Stimulated activated CD4-positive, alpha-beta T cell treated with anti-CD3 and anti-CD28 coated beads, Interleukin-15, amount 100 ng/mL, for 1 hour (primary cell): ENCODE results near the gene WLS.
"Not testable (repeated sequence)": the region's sequence is repeated elsewhere in the genome, so short reads cannot be mapped to it uniquely, and the experiment has no call there.

Source experiments
- DNase-seq, 2 donors: peaks; one replicate each; pipeline ENCODE4 v3.0.0-alpha.2; 2020; ENCODE audit warnings: low read depth in 1 of 2, low spot score in 1 of 2

Gene WLS

GRCh38 chr1:68232289-68233148 is at the start of gene WLS:
TSS of gene WLS (minus strand) at chr1:68232523. CDS start at chr1:68232299, 224 bp downstream.
- DNase-seq, result no peak

- no peak for DNase-seq
Measured at GRCh38 chr1:68280286-68280685, 48.0 kb upstream of the WLS start.

GRCh38 chr1:68279846-68280245 is 47.5 kb upstream of the WLS start:
- DNase-seq, result no peak

- no peak for DNase-seq
Measured at GRCh38 chr1:68278221-68278620, 45.9 kb upstream of the WLS start.

- no peak for DNase-seq
Measured at GRCh38 chr1:68276448-68276847, 44.1 kb upstream of the WLS start.

GRCh38 chr1:68273530-68273929 is 41.2 kb upstream of the WLS start:
- no peak for DNase-seq

- DNase-seq, result no peak
Measured at GRCh38 chr1:68271596-68271995, 39.3 kb upstream of the WLS start.

GRCh38 chr1:68270951-68271350 is 38.6 kb upstream of the WLS start:
- no peak for DNase-seq

GRCh38 chr1:68269637-68270430 is 37.5 kb upstream of the WLS start:
- no peak for DNase-seq

- DNase-seq, result no peak
Measured at GRCh38 chr1:68268896-68269483, 36.7 kb upstream of the WLS start.

- not testable (repeated sequence) for DNase-seq
Measured at GRCh38 chr1:68256824-68257223, 24.5 kb upstream of the WLS start.

- DNase-seq, result no peak
Measured at GRCh38 chr1:68255301-68255700, 23.0 kb upstream of the WLS start.

GRCh38 chr1:68254667-68255226 is 22.4 kb upstream of the WLS start:
- no peak for DNase-seq

GRCh38 chr1:68237040-68237439 is 4.7 kb upstream of the WLS start:
- no peak for DNase-seq

- no peak for DNase-seq
Measured at GRCh38 chr1:68234094-68234493, 1.8 kb upstream of the WLS start.

- DNase-seq, result no peak
Measured at GRCh38 chr1:68233202-68233601, 879 bp upstream of the WLS start.

- no peak for DNase-seq
Measured at GRCh38 chr1:68231627-68232288, 565 bp downstream of the WLS start.

- no peak for DNase-seq
Measured at GRCh38 chr1:68230901-68231626, 1.3 kb downstream of the WLS start.

GRCh38 chr1:68230484-68230802 is 1.9 kb downstream of the WLS start:
- DNase-seq, result no peak

- no peak for DNase-seq
Measured at GRCh38 chr1:68229650-68230483, 2.5 kb downstream of the WLS start.
